Measurements from ENCODE around the gene TMEM132D.

DNA sequence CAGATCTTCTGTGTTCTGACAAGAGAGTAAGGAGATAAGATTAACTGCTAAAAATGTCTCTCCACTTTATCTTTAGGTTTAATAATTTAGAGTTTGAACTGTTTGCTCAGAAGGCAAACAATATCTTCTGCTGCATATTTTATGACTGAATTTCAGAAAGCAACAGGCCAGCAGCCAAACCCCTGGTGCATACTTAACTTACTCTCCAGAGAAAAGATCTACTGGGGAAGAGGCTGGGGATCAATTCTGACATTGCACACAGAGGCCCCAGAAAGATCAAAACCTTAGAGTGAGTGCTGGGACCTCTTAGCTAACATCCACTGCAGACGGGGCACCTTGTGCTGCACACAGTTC lies 518.2 kb downstream of the TMEM132D start:
- TF ChIP-seq, protein P1, sequence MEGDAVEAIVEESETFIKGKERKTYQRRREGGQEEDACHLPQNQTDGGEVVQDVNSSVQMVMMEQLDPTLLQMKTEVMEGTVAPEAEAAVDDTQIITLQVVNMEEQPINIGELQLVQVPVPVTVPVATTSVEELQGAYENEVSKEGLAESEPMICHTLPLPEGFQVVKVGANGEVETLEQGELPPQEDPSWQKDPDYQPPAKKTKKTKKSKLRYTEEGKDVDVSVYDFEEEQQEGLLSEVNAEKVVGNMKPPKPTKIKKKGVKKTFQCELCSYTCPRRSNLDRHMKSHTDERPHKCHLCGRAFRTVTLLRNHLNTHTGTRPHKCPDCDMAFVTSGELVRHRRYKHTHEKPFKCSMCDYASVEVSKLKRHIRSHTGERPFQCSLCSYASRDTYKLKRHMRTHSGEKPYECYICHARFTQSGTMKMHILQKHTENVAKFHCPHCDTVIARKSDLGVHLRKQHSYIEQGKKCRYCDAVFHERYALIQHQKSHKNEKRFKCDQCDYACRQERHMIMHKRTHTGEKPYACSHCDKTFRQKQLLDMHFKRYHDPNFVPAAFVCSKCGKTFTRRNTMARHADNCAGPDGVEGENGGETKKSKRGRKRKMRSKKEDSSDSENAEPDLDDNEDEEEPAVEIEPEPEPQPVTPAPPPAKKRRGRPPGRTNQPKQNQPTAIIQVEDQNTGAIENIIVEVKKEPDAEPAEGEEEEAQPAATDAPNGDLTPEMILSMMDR (IDR thresholded peaks at IDR 0.05) = no peak
- TF ChIP-seq POLR2AphosphoS5 (IDR thresholded peaks at IDR 0.05) (no peak), POLR2A (IDR thresholded peaks at IDR 0.05) (no peak), EP300 (IDR thresholded peaks at IDR 0.05) (no peak)

Measured in gastroesophageal sphincter (tissue), 3 donors.